ENCODE data around the gene USE1.

USE1 gene

DNA sequence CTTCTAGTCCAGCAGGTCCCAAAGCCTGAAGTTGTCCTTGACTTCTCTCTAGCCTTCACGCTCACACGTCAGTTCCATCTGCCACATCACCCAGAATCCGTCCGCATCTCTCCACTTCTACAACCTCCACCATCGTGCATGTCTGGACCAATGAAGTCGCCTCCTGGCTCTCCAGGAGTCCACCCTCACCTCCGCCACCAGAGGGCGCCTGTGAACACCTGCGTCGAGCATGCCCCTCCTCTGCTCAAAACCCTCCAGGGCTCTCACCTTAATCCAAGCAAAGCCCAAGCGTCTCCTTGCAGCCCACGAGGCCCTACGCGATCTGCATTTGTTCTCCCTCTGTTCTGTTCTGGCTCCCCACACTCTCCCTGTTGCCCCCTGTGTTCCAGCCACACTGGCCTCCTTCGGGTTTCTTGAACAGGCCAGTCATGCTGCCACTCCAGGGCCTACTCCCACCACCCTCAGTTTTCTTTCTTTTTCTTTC, 45.7 kb downstream of the USE1 start:
- DNase-seq (ENCODE audit: low read depth in 1 of 2, low spot score in 1 of 2), result peak; percentile 84 to 93
- TF ChIP-seq JUND (IDR thresholded peaks at IDR 0.05; ENCODE audit: low read depth), result no peak
- in situ Hi-C loops (cut with HindIII; ENCODE audit: low pct_unique_long_range_greater_than_20kb, low sequenced_read_pairs), result no loop called here

- no peak for TF ChIP-seq JUND (IDR thresholded peaks at IDR 0.05; ENCODE audit: low read depth)
- no peak for DNase-seq (ENCODE audit: low read depth in 1 of 2, low spot score in 1 of 2)
- in situ Hi-C loops (cut with HindIII; ENCODE audit: low pct_unique_long_range_greater_than_20kb, low sequenced_read_pairs), result no loop called here
These were observed 47.4 kb downstream of the USE1 start for GRCh38 chr19:17262557-17262956.

- in situ Hi-C loops (cut with HindIII; ENCODE audit: low pct_unique_long_range_greater_than_20kb, low sequenced_read_pairs), result no loop called here
- DNase-seq (ENCODE audit: low read depth in 1 of 2, low spot score in 1 of 2), result no peak
These were observed 48.8 kb downstream of the USE1 start for GRCh38 chr19:17263712-17264640.

DNA sequence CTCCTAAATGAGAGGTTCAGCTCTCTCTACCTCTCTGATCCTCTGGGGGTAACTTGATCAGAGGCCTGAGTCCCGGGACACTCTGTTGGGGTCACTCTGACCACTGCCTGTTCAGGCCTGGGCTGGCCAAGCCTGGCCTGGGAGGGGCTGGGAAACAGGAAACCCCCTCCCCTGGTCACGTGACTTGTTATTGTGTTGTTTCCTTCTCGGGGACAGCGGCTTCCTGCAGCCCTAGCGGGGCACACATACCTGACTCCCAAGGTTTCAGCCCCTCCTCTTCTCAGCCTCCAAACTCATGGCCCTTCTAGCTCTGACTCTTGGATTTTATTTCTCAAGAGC, 49.5 kb downstream of the USE1 start, which contains the start of gene USHBP1:
Gene USHBP1 (minus strand): TSS at position 105 of the 339 bp plus-strand sequence. CDS start 446 bp downstream, outside the sequence.
- no peak for TF ChIP-seq JUND (IDR thresholded peaks at IDR 0.05; ENCODE audit: low read depth)
- DNase-seq (ENCODE audit: low read depth in 1 of 2, low spot score in 1 of 2), result no peak
- in situ Hi-C loops (cut with HindIII; ENCODE audit: low pct_unique_long_range_greater_than_20kb, low sequenced_read_pairs), result no loop called here

More at GRCh38 chr19:17263712-17264640, 48.8 kb downstream of the USE1 start:
- TF ChIP-seq JUND (IDR thresholded peaks at IDR 0.05; ENCODE audit: low read depth), result no peak

DNA sequence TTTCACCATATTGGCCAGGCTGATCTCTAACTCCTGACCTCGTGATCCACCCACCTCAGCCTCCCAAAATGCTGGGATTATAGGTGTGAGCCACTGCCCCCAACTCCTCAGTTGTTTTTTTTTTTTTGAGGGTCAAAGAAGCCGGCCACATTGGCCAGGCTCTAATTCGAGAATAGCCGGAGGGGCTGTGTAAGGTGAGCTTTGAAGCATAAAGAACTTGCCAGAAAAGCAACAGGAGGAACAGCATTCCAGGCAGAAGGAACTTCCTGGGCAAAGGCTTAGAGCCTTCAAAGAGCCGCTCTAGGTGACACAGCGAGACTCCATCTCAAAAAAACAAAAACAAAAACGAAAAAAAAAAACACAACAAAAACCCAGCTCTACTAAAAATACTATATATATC, 50.9 kb downstream of the USE1 start:
- no peak for TF ChIP-seq JUND (IDR thresholded peaks at IDR 0.05; ENCODE audit: low read depth)
- DNase-seq (ENCODE audit: low read depth in 1 of 2, low spot score in 1 of 2), result peak in 1 of 2 experiments; percentile 95
- in situ Hi-C loops (cut with HindIII; ENCODE audit: low pct_unique_long_range_greater_than_20kb, low sequenced_read_pairs), result no loop called here

DNA sequence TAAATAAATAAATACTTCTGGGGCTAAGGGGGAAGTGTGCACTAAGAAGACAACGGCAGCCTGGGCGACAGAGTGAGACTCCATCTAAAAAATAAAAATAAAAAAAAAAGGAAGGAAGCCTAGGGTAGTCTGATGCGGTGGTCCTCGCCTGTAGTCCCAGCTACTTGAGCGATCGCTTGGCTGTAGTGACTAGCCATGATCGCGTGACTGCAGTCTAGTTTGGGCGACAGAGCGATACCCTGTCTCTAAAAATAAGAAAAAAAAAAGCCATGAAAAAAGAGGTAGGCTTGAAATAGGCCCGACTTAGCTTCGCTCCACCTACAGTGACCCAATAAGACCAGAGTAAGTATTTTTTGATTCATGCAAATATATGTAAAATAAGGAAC, 51.4 kb downstream of the USE1 start:
- no peak for DNase-seq (ENCODE audit: low read depth in 1 of 2, low spot score in 1 of 2)
- in situ Hi-C loops (cut with HindIII; ENCODE audit: low pct_unique_long_range_greater_than_20kb, low sequenced_read_pairs), result no loop called here
- TF ChIP-seq JUND (IDR thresholded peaks at IDR 0.05; ENCODE audit: low read depth), result no peak

DNA sequence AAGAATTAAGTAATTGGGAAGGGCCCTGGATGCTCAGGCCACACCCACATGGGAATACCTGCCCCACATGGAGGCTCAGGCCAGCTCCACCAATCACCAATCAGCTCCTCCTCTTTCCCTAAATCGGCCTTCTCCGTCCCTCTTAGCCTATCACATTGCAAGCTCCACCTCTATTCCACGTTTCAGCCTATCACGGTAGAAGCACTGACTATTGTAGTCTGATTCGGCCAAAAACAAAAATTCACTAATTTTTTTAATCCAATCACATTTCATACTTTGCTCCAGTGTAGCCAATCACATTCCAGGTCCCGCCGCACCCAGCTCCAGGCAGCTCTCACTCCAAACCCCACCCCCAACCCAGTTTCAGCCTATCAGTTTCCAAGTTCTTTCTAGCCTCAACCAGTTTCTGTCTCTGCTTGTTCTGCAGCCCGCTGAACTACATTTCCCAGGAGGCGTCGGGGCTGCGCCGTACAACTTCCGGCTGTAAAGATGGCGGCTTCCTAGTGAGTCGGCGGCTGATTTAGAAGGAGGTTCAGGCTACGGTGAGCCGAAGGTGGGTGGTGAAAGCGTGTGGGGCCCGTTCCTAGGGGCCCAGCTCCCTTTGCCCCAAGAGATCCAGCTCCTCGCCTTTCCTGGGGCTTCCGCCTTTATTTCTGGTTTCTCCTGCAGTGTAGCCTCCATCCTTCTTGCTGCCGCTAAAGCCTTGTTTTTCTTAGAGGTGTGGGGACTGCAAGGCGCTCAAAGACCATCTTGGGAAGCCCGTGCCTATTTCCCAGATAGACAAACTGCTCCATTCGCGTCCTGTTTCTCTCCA, 52.0 kb downstream of the USE1 start, which contains the start of gene BABAM1:
Gene BABAM1 (plus strand): TSS at position 469 of the 814 bp plus-strand sequence. CDS start 1,364 bp downstream, outside the sequence.
- DNase-seq (ENCODE audit: low read depth in 1 of 2, low spot score in 1 of 2), result peak; percentile 99
- in situ Hi-C loops (cut with HindIII; ENCODE audit: low pct_unique_long_range_greater_than_20kb, low sequenced_read_pairs), result no loop called here
- TF ChIP-seq JUND (IDR thresholded peaks at IDR 0.05; ENCODE audit: low read depth), result no peak

- in situ Hi-C loops (cut with HindIII; ENCODE audit: low pct_unique_long_range_greater_than_20kb, low sequenced_read_pairs), result no loop called here
- no peak for DNase-seq (ENCODE audit: low read depth in 1 of 2, low spot score in 1 of 2)
- TF ChIP-seq JUND (IDR thresholded peaks at IDR 0.05; ENCODE audit: low read depth), result no peak
These were observed 53.6 kb downstream of the USE1 start for GRCh38 chr19:17268754-17269153.

Data from T47D (cell line).